Ovary (tissue), 9 donors: ENCODE data around the gene UPF1. TPM values are rescaled to one million over a fixed set of nuclear protein-coding genes. Genes with fewer than 3 reads are reported as not detected.

ENCODE experiments used
- DNase-seq, 5 donors: peaks; one replicate each; pipeline ENCODE4 v3.0.0-alpha.2; 2019 to 2020
- H3K27ac ChIP-seq, 2 donors: fragments of 200-600 bp; one replicate each; pipeline versions ENCODE4 v1.5.1 to v1.8.0; 2019 to 2022
- H3K27me3 ChIP-seq: fragments of 200-600 bp; one replicate; pipeline ENCODE4 v1.8.0; 2022
- H3K36me3 ChIP-seq: fragments of 200-600 bp; sonication (generic); one replicate; pipeline ENCODE4 v1.5.1; 2019
- H3K4me1 ChIP-seq: one replicate; pipeline ENCODE4 v1.8.1; 2013; ENCODE audit warnings: mild to moderate bottlenecking, moderate library complexity; ENCODE audit not compliant: insufficient read depth
- H3K4me3 ChIP-seq: fragments of 200-600 bp; sonication (generic); one replicate; pipeline ENCODE4 v1.5.1; 2017
- H3K9me3 ChIP-seq, 2 donors: fragments of 200-600 bp in 1 of 2; sonication (generic) in 1 of 2; one replicate each; pipeline versions ENCODE4 v1.5.1 to v1.8.1; 2013 to 2019; ENCODE audit warnings: mild to moderate bottlenecking in 1 of 2, moderate library complexity in 1 of 2
- EP300 ChIP-seq: sonication (generic); formaldehyde crosslinking; IDR thresholded peaks from one replicate; pipeline ENCODE4 v1.6.1; 2017; ENCODE audit warnings: antibody characterized with exemption
- POLR2A ChIP-seq: fragments of 450-650 bp; IDR thresholded peaks from one replicate; pipeline ENCODE4 v1.6.1; 2017; ENCODE audit warnings: antibody characterized with exemption, mild to moderate bottlenecking, moderate library complexity
- WGBS, 3 donors: extraction: QIAGEN DNeasy Blood & Tissue Kit in 1 of 3; methylation state at CpG; one replicate each; pipeline versions ENCODE4 v1.1.5 to v1.1.7; 2013 to 2017; 5-methylcytosine and 5-hydroxymethylcytosine counted together
- intact Hi-C, 4 donors: fragments of 100-400 bp; cut with DNase I; formaldehyde crosslinking; loops; one replicate each; pipeline versions ENCODE4 v1.11.0 to v1.15.1; 2022 to 2023
- polyA plus RNA-seq, 2 donors: library from polyadenylated mRNA; stranded (reverse); fragments of 200-250 nt in 1 of 2; fragments of 350-450 nt in 1 of 2; fragmentation: Illumina TruSeq in 1 of 2; extraction: RNeasy Lipid Tissue Mini Kit (QIAGEN cat#74804) in 1 of 2; gene quantifications; one replicate each; pipeline ENCODE4 v1.2.3, GENCODE V29; 2013 to 2014
- total RNA-seq, 7 donors: library from RNA; depleted of rRNA in 2 of 7; stranded (reverse); fragments of >200 nt in 2 of 7; fragmentation: NEBNext Ultra II Directional in 3 of 7; extraction: Animal tissue kit (Norgen Biotek cat#: 25700) in 3 of 7; gene quantifications; one replicate each; pipeline versions ENCODE4 v1.1.0 to v1.2.4, GENCODE V29; 2016 to 2023
- TF ChIP-seq, protein P1 (sequence below), 3 donors: fragments of 450-650 bp in 2 of 3; fragments of 200-600 bp in 1 of 3; IDR thresholded peaks; one replicate each; pipeline versions ENCODE4 v1.5.1 to v1.8.0; 2016 to 2022; ENCODE audit warnings: antibody characterized with exemption in 3 of 3, mild to moderate bottlenecking in 1 of 3
- donor health status: DM: no; HTN: no; CAD: no; lungs with moderate emphysema.
- donor health status: DM: no; HTN: no; CAD: no.
- donor health status: Bipolar disorder and iron deficiency.
- donor health status: DM: yes; HTN: yes; CAD: no.
- donor health status: DM: no; HTN: no; CAD: no.
- donor health status: DM: yes; HTN: yes; CAD: no.

Gene UPF1
- total and polyA plus RNA-seq, 9 donors: 35.4 to 89.0 (median 59.7) TPM

DNA sequence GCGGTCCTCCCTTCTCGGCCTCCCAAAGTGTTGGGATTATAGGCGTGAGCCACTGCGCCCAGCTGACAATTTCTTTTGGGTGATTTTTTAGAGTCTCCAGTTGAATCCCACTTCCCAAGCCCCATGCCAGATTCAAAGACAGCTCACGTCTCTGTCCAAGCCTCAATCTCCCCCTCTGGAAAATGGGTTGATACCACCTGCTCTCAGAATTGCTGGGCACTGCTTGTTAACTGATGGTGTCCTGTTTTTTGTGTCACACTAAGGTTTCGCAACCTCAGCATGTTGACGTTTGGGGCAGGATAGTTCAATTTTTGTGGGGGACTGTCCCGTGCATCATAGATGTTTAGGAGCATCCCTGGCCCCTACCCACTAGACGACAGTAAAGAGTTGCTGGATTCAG, 14.2 kb upstream of the UPF1 start:
- 73 to 88% (median 77%) methylated on average over 9 of the region's 9 CpGs for WGBS, 3 donors
- Histone ChIP-seq H3K36me3 (no peaks in the 10 kb centered on the region), H3K27me3 (no peaks in the 10 kb centered on the region), H3K4me1 (no peaks in the 10 kb centered on the region), H3K9me3 (no peaks in the 10 kb centered on the region), H3K4me3 (no peak overlapping the region), H3K27ac (no peak overlapping the region)
- TF ChIP-seq, protein P1, sequence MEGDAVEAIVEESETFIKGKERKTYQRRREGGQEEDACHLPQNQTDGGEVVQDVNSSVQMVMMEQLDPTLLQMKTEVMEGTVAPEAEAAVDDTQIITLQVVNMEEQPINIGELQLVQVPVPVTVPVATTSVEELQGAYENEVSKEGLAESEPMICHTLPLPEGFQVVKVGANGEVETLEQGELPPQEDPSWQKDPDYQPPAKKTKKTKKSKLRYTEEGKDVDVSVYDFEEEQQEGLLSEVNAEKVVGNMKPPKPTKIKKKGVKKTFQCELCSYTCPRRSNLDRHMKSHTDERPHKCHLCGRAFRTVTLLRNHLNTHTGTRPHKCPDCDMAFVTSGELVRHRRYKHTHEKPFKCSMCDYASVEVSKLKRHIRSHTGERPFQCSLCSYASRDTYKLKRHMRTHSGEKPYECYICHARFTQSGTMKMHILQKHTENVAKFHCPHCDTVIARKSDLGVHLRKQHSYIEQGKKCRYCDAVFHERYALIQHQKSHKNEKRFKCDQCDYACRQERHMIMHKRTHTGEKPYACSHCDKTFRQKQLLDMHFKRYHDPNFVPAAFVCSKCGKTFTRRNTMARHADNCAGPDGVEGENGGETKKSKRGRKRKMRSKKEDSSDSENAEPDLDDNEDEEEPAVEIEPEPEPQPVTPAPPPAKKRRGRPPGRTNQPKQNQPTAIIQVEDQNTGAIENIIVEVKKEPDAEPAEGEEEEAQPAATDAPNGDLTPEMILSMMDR (IDR thresholded peaks at IDR 0.05): no peak
- TF ChIP-seq POLR2A: no peak
- no peak for TF ChIP-seq EP300
- no peak for DNase-seq
- intact Hi-C loops: no loop called here

DNA sequence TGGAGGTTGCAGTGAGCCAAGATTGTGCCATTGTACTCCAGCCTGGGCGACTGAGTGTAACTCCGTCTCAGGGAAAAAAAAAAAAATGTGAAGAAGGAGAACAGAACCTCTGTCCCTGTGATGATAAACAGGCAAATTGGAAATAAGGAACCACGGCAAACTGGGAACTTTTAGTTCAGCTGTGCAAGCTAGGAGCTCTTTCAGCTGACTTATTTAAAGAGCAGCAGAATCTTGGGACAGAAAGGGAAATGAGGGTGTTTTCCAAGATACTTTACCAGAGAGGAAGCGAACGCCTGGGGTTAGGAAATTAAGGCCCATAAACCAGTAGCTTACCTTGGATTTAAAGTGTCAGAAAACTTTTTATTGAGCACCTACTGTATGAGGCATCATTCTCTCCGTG, 3.0 kb upstream of the UPF1 start:
- no peak overlapping the region for H3K4me3 ChIP-seq
- no peaks in the 10 kb centered on the region for H3K36me3 ChIP-seq
- no peak overlapping the region for H3K27ac ChIP-seq
- H3K9me3 ChIP-seq: peaks cover 0 to 5% of the 10 kb centered on the region in 2 donors
- 40 to 48% (median 46%) methylated on average over 6 of the region's 6 CpGs for WGBS, 3 donors
- intact Hi-C loops: no loop called here
- DNase-seq: no peak
- H3K27me3 ChIP-seq: no peaks in the 10 kb centered on the region
- peaks cover 7% of the 10 kb centered on the region for H3K4me1 ChIP-seq
- no peak for TF ChIP-seq POLR2A
- no peak for TF ChIP-seq EP300
- TF ChIP-seq, protein P1 (IDR thresholded peaks at IDR 0.05): no peak

DNA sequence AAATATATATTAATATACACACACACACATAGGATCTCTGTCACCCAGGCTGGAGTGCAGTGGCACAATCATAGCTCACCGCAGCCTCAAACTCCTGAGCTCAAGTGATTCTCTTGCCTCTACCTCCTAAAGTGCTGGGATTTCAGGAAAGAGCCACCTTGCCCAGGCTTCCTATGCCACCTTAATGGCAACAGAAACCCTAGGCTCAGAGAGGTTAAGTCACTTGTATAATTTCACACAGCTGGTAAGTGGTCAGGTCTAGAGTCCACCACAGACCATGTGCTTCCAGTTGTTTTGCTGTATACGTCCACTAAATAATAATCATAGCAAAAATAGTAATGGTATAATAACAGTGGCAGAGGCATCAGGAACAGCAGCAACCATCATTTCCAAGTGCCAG, 1.3 kb upstream of the UPF1 start:
- Histone ChIP-seq H3K27me3 (no peaks in the 10 kb centered on the region), H3K4me3 (no peak overlapping the region), H3K36me3 (no peaks in the 10 kb centered on the region), H3K4me1 (peaks cover 15% of the 10 kb centered on the region), H3K9me3 (peaks cover 0 to 5% of the 10 kb centered on the region in 2 donors), H3K27ac (no peak overlapping the region)
- intact Hi-C loops: no loop called here
- DNase-seq: no peak
- 72 to 79% (median 74%) methylated on average over 2 of the region's 2 CpGs for WGBS, 3 donors
- TF ChIP-seq POLR2A (no peak), EP300 (no peak)
- TF ChIP-seq, protein P1 (IDR thresholded peaks at IDR 0.05): no peak

DNA sequence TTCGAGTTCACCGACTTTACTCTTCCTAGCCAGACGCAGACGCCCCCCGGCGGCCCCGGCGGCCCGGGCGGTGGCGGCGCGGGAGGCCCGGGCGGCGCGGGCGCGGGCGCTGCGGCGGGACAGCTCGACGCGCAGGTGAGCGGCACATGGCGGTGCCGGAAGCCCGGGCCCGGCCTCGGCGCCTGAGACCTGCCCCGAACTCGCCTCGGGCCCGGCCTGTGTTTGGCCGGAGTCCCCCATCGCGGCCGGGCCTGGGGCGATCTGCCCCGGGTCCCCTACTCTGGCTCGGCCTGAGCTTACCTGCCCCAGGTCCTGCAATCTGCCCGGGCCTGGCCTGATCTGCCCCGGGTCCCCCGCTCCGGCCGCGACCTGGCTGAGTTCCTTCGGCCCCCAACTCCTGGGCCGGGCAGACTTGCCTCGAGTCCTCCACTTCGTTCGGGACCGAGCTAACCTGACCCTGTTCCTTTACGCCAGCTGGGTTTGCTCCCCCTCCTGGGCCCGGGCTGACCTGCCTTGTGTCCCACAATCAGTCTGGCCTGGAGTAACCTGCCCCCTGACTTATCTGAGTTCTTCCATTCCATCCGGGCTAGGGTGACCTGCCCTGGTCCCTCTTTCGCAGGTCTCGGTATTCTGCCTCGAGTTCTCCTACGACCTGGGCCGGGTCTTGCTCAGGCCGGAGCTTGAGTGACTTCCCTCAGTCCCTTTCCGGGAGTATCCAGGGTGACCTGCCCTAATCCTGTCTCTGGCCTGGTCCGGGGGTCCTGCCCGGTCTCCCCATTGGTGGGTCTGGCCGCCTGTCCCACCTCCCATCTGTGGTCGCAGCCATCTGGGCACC, 764 bp downstream of the UPF1 start:
- Histone ChIP-seq H3K4me1 (peaks cover 15% of the 10 kb centered on the region), H3K9me3 (no peaks in the 10 kb centered on the region), H3K27ac (peak overlapping the region; percentile 64 to 75), H3K4me3 (peak overlapping the region; percentile 78), H3K36me3 (no peaks in the 10 kb centered on the region), H3K27me3 (no peaks in the 10 kb centered on the region)
- TF ChIP-seq POLR2A (no peak), EP300 (no peak)
- TF ChIP-seq, protein P1 (IDR thresholded peaks at IDR 0.05): no peak
- intact Hi-C loops: no loop called here
- WGBS, 3 donors: 0 to 1% (median 0%) methylated on average over 66 to 69 of the region's 69 CpGs
- DNase-seq: peak in 3 of 5 donors; percentile 33 to 67 (median 44)
